HEK293 (cell line): Measurements from ENCODE around the gene DIS3L.

ENCODE experiments used
- CTCF ChIA-PET: fragments of 350-600 bp; formaldehyde crosslinking; extraction: SDS; loops from one replicate; lab custom pipeline; 2021; ENCODE audit warnings: antibody characterized with exemption; lab: Yijun Ruan, JAX
- POLR2A ChIA-PET: fragments of 300-600 bp; formaldehyde crosslinking; extraction: SDS; loops from one replicate; lab custom pipeline; 2020; ENCODE audit warnings: antibody characterized with exemption, inconsistent platforms; lab: Yijun Ruan, JAX
- H3K27ac ChIP-seq: fragments of 200-500 bp; sonication (Bioruptor generic); 2 replicates; pipeline ENCODE4 v1.5.1; 2014; ENCODE audit warnings: low read depth, low read length, control low read depth, inconsistent platforms; ENCODE audit errors: extremely low read depth
- H3K36me3 ChIP-seq, 2 experiments: fragments of 200-500 bp in 1 of 2; sonication (Bioruptor generic) in 1 of 2; 1 replicate in 1 of 2; 2 replicates in 1 of 2; pipeline ENCODE4 v1.5.1; 2014 to 2017; ENCODE audit warnings: inconsistent platforms in 2 of 2, low read length in 2 of 2; ENCODE audit not compliant: control insufficient read depth in 2 of 2, insufficient read depth in 1 of 2
- H3K4me1 ChIP-seq: fragments of 200-500 bp; sonication (Bioruptor generic); 2 replicates; pipeline ENCODE4 v1.5.1; 2014; ENCODE audit warnings: mild to moderate bottlenecking, low read length, inconsistent platforms; ENCODE audit not compliant: control insufficient read depth, insufficient read depth
- H3K4me3 ChIP-seq: 2 replicates; pipeline ENCODE4 v1.5.1; 2011; ENCODE audit warnings: low read depth, mild to moderate bottlenecking, control low read depth, low read length, moderate library complexity
- H3K9me3 ChIP-seq: fragments of 200-500 bp; sonication (Bioruptor generic); 2 replicates; pipeline ENCODE4 v1.5.1; 2014; ENCODE audit warnings: low read depth, low read length, inconsistent platforms; ENCODE audit not compliant: control insufficient read depth, insufficient read depth
- BCL11A ChIP-seq: fragments of 450-650 bp; formaldehyde crosslinking; IDR thresholded peaks from 2 replicates; pipeline ENCODE4 v1.5.1; 2016; ENCODE audit warnings: low read depth, missing biosample characterization, missing genetic modification characterization
- GLI2 ChIP-seq: fragments of 450-650 bp; formaldehyde crosslinking; IDR thresholded peaks from 2 replicates; pipeline ENCODE4; 2017; ENCODE audit warnings: missing biosample characterization, missing genetic modification characterization, low read depth, borderline replicate concordance
- KLF7 ChIP-seq: fragments of 450-650 bp; formaldehyde crosslinking; IDR thresholded peaks from 2 replicates; pipeline ENCODE4 v1.5.1; 2016; ENCODE audit warnings: missing biosample characterization, missing genetic modification characterization, borderline replicate concordance
- KLF8 ChIP-seq: fragments of 450-650 bp; formaldehyde crosslinking; IDR thresholded peaks from 2 replicates; pipeline ENCODE4 v1.5.1; 2016; ENCODE audit warnings: missing biosample characterization, missing genetic modification characterization
- MZF1 ChIP-seq: fragments of 450-650 bp; formaldehyde crosslinking; IDR thresholded peaks from 2 replicates; pipeline ENCODE4 v1.5.1; 2017; ENCODE audit warnings: missing biosample characterization, missing genetic modification characterization, borderline replicate concordance
- PRDM1 ChIP-seq: fragments of 450-650 bp; formaldehyde crosslinking; IDR thresholded peaks from 2 replicates; pipeline ENCODE4; 2016; ENCODE audit warnings: missing biosample characterization, missing genetic modification characterization
- REPIN1 ChIP-seq: fragments of 450-650 bp; formaldehyde crosslinking; IDR thresholded peaks from 2 replicates; pipeline ENCODE4 v1.5.1; 2017; ENCODE audit warnings: missing biosample characterization, missing genetic modification characterization, low read depth
- SALL2 ChIP-seq: fragments of 450-650 bp; formaldehyde crosslinking; IDR thresholded peaks from 2 replicates; pipeline ENCODE4 v1.5.0; 2017; ENCODE audit warnings: missing biosample characterization, mild to moderate bottlenecking, missing genetic modification characterization, borderline replicate concordance
- SCRT1 ChIP-seq: fragments of 450-650 bp; formaldehyde crosslinking; IDR thresholded peaks from 2 replicates; pipeline ENCODE4 v1.5.1; 2016; ENCODE audit warnings: missing biosample characterization, missing genetic modification characterization, borderline replicate concordance
- SETDB1 ChIP-seq: IDR thresholded peaks from one replicate; pipeline ENCODE4 v1.6.1; 2017; ENCODE audit warnings: mild to moderate bottlenecking, low read length, moderate library complexity, mixed read lengths; ENCODE audit not compliant: insufficient read length
- ZBTB1 ChIP-seq: fragments of 450-650 bp; formaldehyde crosslinking; IDR thresholded peaks from 2 replicates; pipeline ENCODE4 v1.5.1; 2016; ENCODE audit warnings: missing biosample characterization, missing genetic modification characterization
- ZNF10 ChIP-seq: fragments of 450-650 bp; formaldehyde crosslinking; IDR thresholded peaks from 2 replicates; pipeline ENCODE4 v1.5.1; 2017; ENCODE audit warnings: missing biosample characterization, missing genetic modification characterization
- ZNF366 ChIP-seq: fragments of 450-650 bp; formaldehyde crosslinking; conservative IDR thresholded peaks from 2 replicates; pipeline ENCODE4 v1.5.1; 2016; ENCODE audit warnings: missing biosample characterization, missing genetic modification characterization
- ZNF600 ChIP-seq: fragments of 450-650 bp; formaldehyde crosslinking; IDR thresholded peaks from 2 replicates; pipeline ENCODE4 v1.5.1; 2016; ENCODE audit warnings: missing biosample characterization, missing genetic modification characterization
- ZNF610 ChIP-seq: fragments of 450-650 bp; formaldehyde crosslinking; IDR thresholded peaks from 2 replicates; pipeline ENCODE4 v1.5.1; 2016; ENCODE audit warnings: missing biosample characterization, missing genetic modification characterization, borderline replicate concordance
- ZNF660 ChIP-seq: fragments of 450-650 bp; IDR thresholded peaks from 2 replicates; pipeline ENCODE4 v1.5.1; 2018; ENCODE audit warnings: missing biosample characterization, mild to moderate bottlenecking, missing genetic modification characterization
- ZNF830 ChIP-seq: fragments of 450-650 bp; IDR thresholded peaks from 2 replicates; pipeline ENCODE4 v1.5.0; 2018; ENCODE audit warnings: missing biosample characterization, missing genetic modification characterization, low read depth, mild to moderate bottlenecking, moderate library complexity
- TF ChIP-seq, protein P1 (sequence below): fragments of 450-650 bp; formaldehyde crosslinking; IDR thresholded peaks from 2 replicates; pipeline ENCODE4 v1.5.1; 2016; ENCODE audit warnings: missing biosample characterization, missing genetic modification characterization
- TF ChIP-seq, protein P2 (sequence below): fragments of 450-650 bp; formaldehyde crosslinking; IDR thresholded peaks from 2 replicates; pipeline ENCODE4 v1.5.1; 2016; ENCODE audit warnings: missing biosample characterization, missing genetic modification characterization
- TF ChIP-seq, protein P3 (sequence below): fragments of 450-650 bp; formaldehyde crosslinking; IDR thresholded peaks from 2 replicates; pipeline ENCODE4 v1.5.1; 2017; ENCODE audit warnings: missing biosample characterization, missing genetic modification characterization
- TF ChIP-seq, protein P4 (sequence below): fragments of 450-650 bp; IDR thresholded peaks from 2 replicates; pipeline ENCODE4 v1.5.1; 2018; ENCODE audit warnings: missing biosample characterization, missing genetic modification characterization

DIS3L gene

DNA sequence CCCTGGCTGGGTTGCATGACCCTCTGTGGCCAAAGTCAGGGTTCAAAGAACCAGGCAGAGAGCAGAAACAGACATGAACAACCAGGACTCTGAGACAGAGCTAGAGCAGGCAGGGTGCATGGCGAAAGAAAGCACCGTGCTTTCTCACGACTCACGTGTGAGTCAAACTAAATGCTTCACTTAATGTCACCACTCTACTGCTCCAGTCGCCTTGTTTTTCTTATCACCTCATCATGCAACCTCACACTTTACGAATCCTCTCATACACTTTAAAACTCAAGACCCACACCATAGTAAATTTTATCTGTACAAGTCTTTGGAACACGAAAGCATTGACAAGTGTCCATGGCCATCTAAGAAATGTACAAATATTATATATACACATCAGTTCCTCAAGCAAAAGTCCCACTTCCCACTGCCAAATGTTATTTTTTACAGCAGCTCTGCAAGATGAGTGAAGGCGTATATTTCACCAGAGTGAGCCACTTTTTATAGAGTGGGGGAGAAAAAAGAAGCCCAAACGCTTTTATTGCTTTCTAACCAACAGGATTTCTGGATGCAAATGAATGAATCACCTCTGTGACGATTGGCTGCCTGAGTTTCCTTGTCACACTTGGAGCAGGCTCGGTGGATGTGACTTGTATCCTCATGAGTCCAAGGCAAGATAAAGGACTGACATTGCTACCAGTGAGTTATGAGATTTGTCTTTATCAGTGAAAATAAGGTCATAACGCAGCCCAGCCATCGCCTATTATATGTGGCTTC lies 23.9 kb upstream of the DIS3L start (continued):
- peak; percentile 47; the same call in 1 of the 2 replicates for TF ChIP-seq MZF1 (tag by site-specific recombination)
- no peak for TF ChIP-seq ZNF830
- TF ChIP-seq ZNF660 (tag by site-specific recombination), result no peak
- peak; percentile 82 for TF ChIP-seq KLF8 (tag by site-specific recombination)
- no peak for TF ChIP-seq KLF7 (tag by site-specific recombination)
- TF ChIP-seq SALL2 (tag by site-specific recombination), result no peak
- TF ChIP-seq ZNF366, result peak; percentile 74; the same call in 1 of the 2 replicates
- TF ChIP-seq, protein P1, sequence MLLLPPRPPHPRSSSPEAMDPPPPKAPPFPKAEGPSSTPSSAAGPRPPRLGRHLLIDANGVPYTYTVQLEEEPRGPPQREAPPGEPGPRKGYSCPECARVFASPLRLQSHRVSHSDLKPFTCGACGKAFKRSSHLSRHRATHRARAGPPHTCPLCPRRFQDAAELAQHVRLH (tag by site-specific recombination), result peak; percentile 69; the same call in 1 of the 2 replicates
- no peak; the same call in 1 of the 2 replicates for TF ChIP-seq GLI2
- no peak for TF ChIP-seq REPIN1 (tag by site-specific recombination)
- no peak for TF ChIP-seq SCRT1 (tag by site-specific recombination)
- no peak for TF ChIP-seq ZBTB1 (tag by site-specific recombination)
- TF ChIP-seq PRDM1, result peak; percentile 75; the same call in 1 of the 2 replicates
- TF ChIP-seq, protein P2, sequence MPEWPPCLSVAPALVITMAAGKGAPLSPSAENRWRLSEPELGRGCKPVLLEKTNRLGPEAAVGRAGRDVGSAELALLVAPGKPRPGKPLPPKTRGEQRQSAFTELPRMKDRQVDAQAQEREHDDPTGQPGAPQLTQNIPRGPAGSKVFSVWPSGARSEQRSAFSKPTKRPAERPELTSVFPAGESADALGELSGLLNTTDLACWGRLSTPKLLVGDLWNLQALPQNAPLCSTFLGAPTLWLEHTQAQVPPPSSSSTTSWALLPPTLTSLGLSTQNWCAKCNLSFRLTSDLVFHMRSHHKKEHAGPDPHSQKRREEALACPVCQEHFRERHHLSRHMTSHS (tag by site-specific recombination), result no peak
- TF ChIP-seq, protein P3, sequence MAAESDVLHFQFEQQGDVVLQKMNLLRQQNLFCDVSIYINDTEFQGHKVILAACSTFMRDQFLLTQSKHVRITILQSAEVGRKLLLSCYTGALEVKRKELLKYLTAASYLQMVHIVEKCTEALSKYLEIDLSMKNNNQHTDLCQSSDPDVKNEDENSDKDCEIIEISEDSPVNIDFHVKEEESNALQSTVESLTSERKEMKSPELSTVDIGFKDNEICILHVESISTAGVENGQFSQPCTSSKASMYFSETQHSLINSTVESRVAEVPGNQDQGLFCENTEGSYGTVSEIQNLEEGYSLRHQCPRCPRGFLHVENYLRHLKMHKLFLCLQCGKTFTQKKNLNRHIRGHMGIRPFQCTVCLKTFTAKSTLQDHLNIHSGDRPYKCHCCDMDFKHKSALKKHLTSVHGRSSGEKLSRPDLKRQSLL (tag by site-specific recombination), result no peak
- peak; percentile 67; the same call in 1 of the 2 replicates for TF ChIP-seq ZNF610 (tag by site-specific recombination)
- TF ChIP-seq BCL11A (tag by site-specific recombination), result no peak
- TF ChIP-seq, all 188 proteins: peak for 58

DNA sequence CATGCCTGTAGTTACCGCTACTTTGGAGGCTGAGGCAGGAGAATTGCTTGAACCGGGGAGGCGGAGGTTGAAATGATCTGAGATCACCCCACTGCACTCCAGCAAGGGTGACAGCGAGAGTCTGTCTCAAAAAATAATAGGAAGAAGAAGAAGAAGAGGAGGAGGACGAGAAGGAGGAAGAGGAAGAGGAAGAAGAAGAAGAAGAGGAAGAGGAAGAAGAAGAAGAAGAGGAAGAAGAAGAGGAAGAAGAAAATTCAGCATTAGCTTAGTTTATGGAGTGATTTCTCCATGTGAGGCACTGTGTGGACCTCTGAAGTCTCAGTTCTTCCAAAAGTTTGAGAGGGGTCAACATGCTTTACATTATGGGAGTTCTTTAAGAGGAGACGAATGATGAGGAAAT lies 22.4 kb upstream of the DIS3L start:
- Histone ChIP-seq H3K4me3 (no peak overlapping the region), H3K36me3 (no peaks in the 10 kb centered on the region), H3K27ac (no peak overlapping the region), H3K9me3 (no peaks in the 10 kb centered on the region), H3K4me1 (peaks cover 11% of the 10 kb centered on the region)
- ChIA-PET POLR2A (interaction anchor here (0.7 kb wide), 1 partner anchor 14 kb away, joined by 3 read pairs; no protein-coding TSS in a partner anchor), CTCF (interaction anchor here (0.7 to 1.5 kb wide), 4 partner anchors 15 to 774 kb away, joined by 3 to 6 read pairs (median 4); no protein-coding TSS in a partner anchor)
- TF ChIP-seq ZNF10 (tag by site-specific recombination), result no peak
- TF ChIP-seq, protein P4, sequence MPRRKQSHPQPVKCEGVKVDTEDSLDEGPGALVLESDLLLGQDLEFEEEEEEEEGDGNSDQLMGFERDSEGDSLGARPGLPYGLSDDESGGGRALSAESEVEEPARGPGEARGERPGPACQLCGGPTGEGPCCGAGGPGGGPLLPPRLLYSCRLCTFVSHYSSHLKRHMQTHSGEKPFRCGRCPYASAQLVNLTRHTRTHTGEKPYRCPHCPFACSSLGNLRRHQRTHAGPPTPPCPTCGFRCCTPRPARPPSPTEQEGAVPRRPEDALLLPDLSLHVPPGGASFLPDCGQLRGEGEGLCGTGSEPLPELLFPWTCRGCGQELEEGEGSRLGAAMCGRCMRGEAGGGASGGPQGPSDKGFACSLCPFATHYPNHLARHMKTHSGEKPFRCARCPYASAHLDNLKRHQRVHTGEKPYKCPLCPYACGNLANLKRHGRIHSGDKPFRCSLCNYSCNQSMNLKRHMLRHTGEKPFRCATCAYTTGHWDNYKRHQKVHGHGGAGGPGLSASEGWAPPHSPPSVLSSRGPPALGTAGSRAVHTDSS (tag by site-specific recombination), result peak; percentile 99
- TF ChIP-seq, all 188 proteins: peak for 1

DNA sequence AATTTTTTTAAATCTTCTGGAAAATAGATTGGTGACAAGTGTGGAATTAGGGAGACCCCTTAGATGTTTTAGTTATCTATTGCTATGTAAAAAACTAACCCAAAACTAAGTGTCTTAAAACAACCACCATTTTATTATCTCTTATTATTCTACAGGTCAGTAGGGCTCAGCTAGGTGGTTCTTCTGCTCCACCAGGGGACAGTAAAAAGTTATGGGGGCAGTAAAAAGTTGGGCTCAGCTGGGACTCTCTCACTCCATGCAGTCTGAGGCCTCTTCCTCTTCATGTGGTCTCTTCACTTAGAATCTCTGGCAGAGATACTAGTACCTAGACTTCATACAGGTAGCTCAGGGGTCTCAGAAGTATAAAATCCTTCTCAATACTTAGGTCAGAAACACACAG lies 18.0 kb upstream of the DIS3L start:
- Histone ChIP-seq H3K27ac (no peak overlapping the region), H3K36me3 (no peaks in the 10 kb centered on the region), H3K4me3 (no peak overlapping the region), H3K4me1 (no peaks in the 10 kb centered on the region), H3K9me3 (no peaks in the 10 kb centered on the region)
- POLR2A ChIA-PET, result no interaction called here
- CTCF ChIA-PET, result interaction anchor here (0.6 kb wide), 1 partner anchor 179 kb away, joined by 3 read pairs; no protein-coding TSS in a partner anchor
- TF ChIP-seq ZNF600 (tag by site-specific recombination), result no peak
- TF ChIP-seq SETDB1, result peak; percentile 21
